GM19395 (cell line): ENCODE results near the gene RMDN2.

ENCODE experiments used
- ATAC-seq: cut with Tn5 transposase; IDR thresholded peaks from one replicate; pipeline ENCODE4 v1.9.1; 2021; ENCODE audit warnings: mild to moderate bottlenecking, moderate library complexity; ENCODE audit not compliant: unreplicated experiment

RMDN2 gene

GRCh38 chr2:38037757-38038621 lies 112.9 kb downstream of the RMDN2 start:
- peak; percentile 84 for ATAC-seq

GRCh38 chr2:38038682-38039081 lies 113.6 kb downstream of the RMDN2 start:
- ATAC-seq = peak; percentile 6

- ATAC-seq = no peak
These were observed 114.2 kb downstream of the RMDN2 start for GRCh38 chr2:38039121-38039910.

DNA sequence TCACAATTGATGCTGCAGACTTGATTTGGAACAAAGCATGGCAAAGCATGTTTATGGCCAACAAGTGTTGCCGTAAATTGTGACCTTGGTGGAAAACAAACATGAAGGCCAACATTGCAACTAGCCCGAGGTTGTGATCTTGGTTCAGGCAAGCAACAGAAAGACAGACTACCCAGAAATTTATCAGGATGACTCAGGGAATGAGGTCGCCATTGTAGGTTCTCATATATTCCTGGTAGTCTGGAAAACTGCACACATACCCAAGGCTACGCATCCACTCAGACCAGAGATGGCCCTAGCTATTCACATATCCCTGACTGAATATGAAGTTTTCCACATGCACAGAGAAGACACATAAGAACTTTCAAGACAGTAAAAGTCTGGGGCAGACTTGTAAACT lies 120.7 kb downstream of the RMDN2 start:
- ATAC-seq = no peak

DNA sequence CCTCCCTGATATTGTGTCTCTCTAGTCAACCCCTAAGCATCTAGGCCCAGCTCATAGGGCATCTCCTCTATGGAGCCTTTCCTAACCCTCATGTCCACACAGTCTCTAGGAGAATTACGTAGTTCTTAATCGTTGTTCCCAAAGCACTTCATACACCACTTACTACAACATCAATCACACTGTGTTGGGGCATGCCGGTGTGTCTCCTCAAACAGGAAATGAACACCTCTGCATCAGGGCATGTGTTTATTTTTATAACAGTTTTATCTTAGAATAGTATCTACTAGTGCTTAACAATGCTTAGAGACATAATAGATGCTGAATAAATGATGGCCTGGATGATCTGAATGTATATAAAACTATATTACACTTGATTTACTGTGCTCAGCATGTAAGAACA lies 131.1 kb downstream of the RMDN2 start:
- no peak for ATAC-seq

- ATAC-seq = no peak
These were observed 132.7 kb downstream of the RMDN2 start for GRCh38 chr2:38057651-38058410.

- ATAC-seq = no peak
These were observed 135.3 kb downstream of the RMDN2 start for GRCh38 chr2:38060236-38061018.

DNA sequence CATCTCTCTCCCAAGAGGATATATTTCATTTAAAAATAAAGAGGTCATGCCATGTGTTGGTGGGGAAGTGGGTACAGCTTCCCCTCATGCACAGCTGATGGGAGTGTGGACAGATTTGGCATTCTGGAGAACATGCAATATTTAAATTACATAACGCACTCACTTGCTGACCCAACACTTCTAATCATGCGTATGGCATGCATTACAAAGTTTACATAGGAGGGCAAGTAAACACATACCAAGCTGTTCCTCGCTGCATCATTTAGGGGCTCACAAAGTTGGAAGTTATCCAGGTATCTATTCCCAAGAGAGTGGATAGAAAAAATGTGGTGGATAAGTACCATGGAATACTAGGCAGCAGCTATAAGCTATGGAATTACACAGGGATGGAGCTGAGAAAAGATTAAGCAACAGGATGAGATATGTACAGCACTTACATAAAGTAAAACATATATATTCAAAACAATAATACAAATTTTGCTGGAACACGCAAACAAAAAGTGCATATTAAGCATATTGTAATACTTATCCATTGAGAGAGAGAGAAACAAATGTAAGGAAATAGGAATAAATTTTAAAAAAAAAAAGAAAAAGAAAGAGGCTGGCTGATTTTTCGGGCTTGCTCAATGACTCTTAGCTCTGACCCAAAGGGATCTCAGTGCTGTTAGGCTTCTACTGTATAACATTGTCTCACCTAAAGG lies 139.9 kb downstream of the RMDN2 start:
- ATAC-seq = no peak

GRCh38 chr2:38065502-38066135 lies 140.5 kb downstream of the RMDN2 start:
- no peak for ATAC-seq

DNA sequence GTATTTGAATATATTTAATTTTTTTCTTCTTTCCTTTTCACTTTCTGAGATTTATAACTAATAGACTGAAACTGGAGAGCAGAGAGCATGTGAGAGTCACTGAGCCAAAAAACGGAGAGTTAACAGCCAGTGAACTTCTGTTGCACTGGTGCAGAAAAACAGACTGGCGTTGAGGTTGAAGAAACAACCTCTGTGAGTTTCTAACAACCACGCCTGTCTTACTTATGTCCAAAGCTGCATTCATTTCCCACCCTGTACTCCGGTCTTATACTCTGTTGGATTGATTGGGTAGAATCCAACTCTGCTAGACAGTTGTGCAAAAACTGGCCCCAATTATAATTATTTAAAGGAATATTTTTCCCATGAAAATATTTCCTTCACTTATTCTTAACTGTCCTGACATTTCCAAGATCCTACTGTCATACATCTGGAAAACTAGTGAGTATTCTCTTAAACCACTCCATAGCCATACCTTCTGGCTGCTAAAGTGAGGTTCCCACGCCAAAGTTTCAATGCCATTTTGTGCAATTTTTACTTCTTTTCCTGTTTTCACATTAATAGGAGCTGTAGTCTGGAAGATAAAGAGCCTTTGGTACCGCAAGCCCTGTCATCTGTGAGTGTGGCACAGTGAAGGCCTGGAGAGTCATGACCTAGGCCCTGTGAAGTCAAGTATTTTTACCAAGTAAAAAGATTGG lies 141.5 kb downstream of the RMDN2 start:
- no peak for ATAC-seq
